Astrocyte (in vitro differentiated cells and primary cell): Measurements from ENCODE around the gene EPS8. TPM values are rescaled to one million over a fixed set of nuclear protein-coding genes. Genes with fewer than 3 reads are reported as not detected.

Source experiments
- total RNA-seq: library from RNA; stranded (reverse); gene quantifications from 2 replicates; pipeline ENCODE4 v1.2.1, GENCODE V29; 2021

Gene EPS8
- total RNA-seq, 1 donor from 2014 or later = 31.8 TPM

Other genes starting within 250 kb of the EPS8 start
- 227 and 241 TPM in 2 replicates for gene STRAP, start 93.0 kb upstream of the EPS8 start, total RNA-seq
- 30.0 and 40.1 TPM in 2 replicates for gene DERA, start 121.9 kb upstream of the EPS8 start, total RNA-seq